DND-41 (cell line): ENCODE measurements around the gene PIK3CD.
"Not testable (repeated sequence)": the region's sequence is repeated elsewhere in the genome, so short reads cannot be mapped to it uniquely, and the experiment has no call there.

Source experiments
- ATAC-seq: fragments of 200-7000 bp; cut with Tn5 transposase; 3 replicates; pipeline ENCODE4 v1.9.1; 2021; ENCODE audit warnings: low read depth; ENCODE audit not compliant: insufficient read depth
- DNase-seq: peaks from one replicate; pipeline ENCODE4 v3.0.0-alpha.2; 2020
- H2AFZ ChIP-seq: 2 replicates; pipeline ENCODE4 v1.6.0; 2012; ENCODE audit warnings: low read depth, low read length
- H3K27ac ChIP-seq: 2 replicates; pipeline ENCODE4 v1.5.1; 2012; ENCODE audit warnings: low read length, inconsistent platforms
- H3K27me3 ChIP-seq: fragments of 200-600 bp; sonication (generic); 2 replicates; pipeline ENCODE4 v1.6.0; 2012; ENCODE audit warnings: low read length, mild to moderate bottlenecking, inconsistent platforms; ENCODE audit not compliant: insufficient read depth, poor library complexity
- H3K36me3 ChIP-seq: 2 replicates; pipeline ENCODE4 v1.5.1; 2012; ENCODE audit warnings: low read length, inconsistent platforms; ENCODE audit not compliant: insufficient read depth
- H3K4me1 ChIP-seq: 2 replicates; pipeline ENCODE4 v1.5.1; 2012; ENCODE audit warnings: mild to moderate bottlenecking, low read length; ENCODE audit not compliant: insufficient read depth
- H3K4me2 ChIP-seq: 2 replicates; pipeline ENCODE4 v1.6.0; 2012; ENCODE audit warnings: mild to moderate bottlenecking, moderate library complexity, low read length, inconsistent platforms; ENCODE audit not compliant: insufficient read depth
- H3K4me3 ChIP-seq, 2 experiments: fragments of 200-600 bp in 1 of 2; shearing (Covaris generic) in 1 of 2; 2 replicates each; pipeline ENCODE4 v1.5.1; 2012 to 2016; ENCODE audit warnings: inconsistent platforms in 2 of 2, low read length in 2 of 2, mild to moderate bottlenecking in 2 of 2, low read depth in 1 of 2, moderate library complexity in 1 of 2
- H3K79me2 ChIP-seq: 2 replicates; pipeline ENCODE4 v1.6.0; 2012; ENCODE audit warnings: low read length, inconsistent platforms; ENCODE audit not compliant: insufficient read depth
- H3K9ac ChIP-seq: 2 replicates; pipeline ENCODE4 v1.6.0; 2012; ENCODE audit warnings: low read depth, mild to moderate bottlenecking, inconsistent platforms, low read length, moderate library complexity
- H3K9me3 ChIP-seq: 2 replicates; pipeline ENCODE4 v1.5.1; 2012; ENCODE audit warnings: low read length, moderate library complexity, mild to moderate bottlenecking, inconsistent platforms; ENCODE audit not compliant: insufficient read depth, severe bottlenecking
- H4K20me1 ChIP-seq: 2 replicates; pipeline ENCODE4 v1.6.0; 2012; ENCODE audit warnings: low read length; ENCODE audit not compliant: insufficient read depth
- CTCF ChIP-seq: IDR thresholded peaks from 2 replicates; pipeline ENCODE4 v1.5.1; 2012; ENCODE audit warnings: borderline replicate concordance, low read length, moderate library complexity, mild to moderate bottlenecking; ENCODE audit not compliant: poor library complexity, severe bottlenecking; ENCODE audit errors: extremely low read depth
- EZH2 ChIP-seq: IDR thresholded peaks from 3 replicates; pipeline ENCODE4 v1.6.1; 2012; ENCODE audit warnings: borderline replicate concordance, low read depth, mild to moderate bottlenecking, moderate library complexity, low read length, inconsistent platforms; ENCODE audit not compliant: severe bottlenecking

Gene PIK3CD

GRCh38 chr1:9671377-9672140, 20.0 kb downstream of the PIK3CD start:
- H3K36me3 ChIP-seq: peaks cover 80% of the 10 kb centered on the region
- peaks cover 73% of the 10 kb centered on the region for H4K20me1 ChIP-seq
- peak; percentile 31; the same call in 1 of the 3 replicates for ATAC-seq
- no peak overlapping the region for H3K4me3 ChIP-seq
- no peaks in the 10 kb centered on the region for H3K9me3 ChIP-seq
- H3K79me2 ChIP-seq: peaks cover 99% of the 10 kb centered on the region
- no peak overlapping the region for H2AFZ ChIP-seq
- no peak for DNase-seq
- no peak overlapping the region for H3K9ac ChIP-seq
- no peaks in the 10 kb centered on the region for H3K27me3 ChIP-seq
- no peak for TF ChIP-seq CTCF
- no peak for TF ChIP-seq EZH2
- H3K27ac ChIP-seq: no peak overlapping the region
- H3K4me2 ChIP-seq: no peak overlapping the region
- no peaks in the 10 kb centered on the region for H3K4me1 ChIP-seq

GRCh38 chr1:9672444-9672843, 20.9 kb downstream of the PIK3CD start:
- Histone ChIP-seq H3K9me3 (no peaks in the 10 kb centered on the region), H4K20me1 (peaks cover 78% of the 10 kb centered on the region), H3K4me3 (no peak overlapping the region), H3K9ac (no peak overlapping the region), H3K4me2 (no peak overlapping the region), H2AFZ (no peak overlapping the region), H3K27ac (no peak overlapping the region), H3K36me3 (peaks cover 80% of the 10 kb centered on the region), H3K27me3 (no peaks in the 10 kb centered on the region), H3K79me2 (peaks cover 99% of the 10 kb centered on the region), H3K4me1 (no peaks in the 10 kb centered on the region)
- TF ChIP-seq EZH2 (no peak), CTCF (no peak)
- DNase-seq (no peak), ATAC-seq (no peak)

- H3K27me3 ChIP-seq: no peaks in the 10 kb centered on the region
- peaks cover 69% of the 10 kb centered on the region for H3K36me3 ChIP-seq
- H4K20me1 ChIP-seq: peaks cover 81% of the 10 kb centered on the region
- DNase-seq: no peak
- no peaks in the 10 kb centered on the region for H3K4me1 ChIP-seq
- no peak overlapping the region for H3K4me2 ChIP-seq
- no peak overlapping the region for H3K27ac ChIP-seq
- H3K4me3 ChIP-seq: no peak overlapping the region
- H3K79me2 ChIP-seq: peaks cover 97% of the 10 kb centered on the region
- H3K9ac ChIP-seq: no peak overlapping the region
- ATAC-seq: no peak
- H3K9me3 ChIP-seq: no peaks in the 10 kb centered on the region
- TF ChIP-seq CTCF (no peak), EZH2 (no peak)
- no peak overlapping the region for H2AFZ ChIP-seq
Measured at GRCh38 chr1:9675393-9675792, 23.9 kb downstream of the PIK3CD start.

- Histone ChIP-seq H3K27ac (peak overlapping the region; percentile 55; the same call in 1 of the 2 replicates), H4K20me1 (peaks cover 84% of the 10 kb centered on the region), H3K36me3 (peaks cover 69% of the 10 kb centered on the region), H3K79me2 (peaks cover 97% of the 10 kb centered on the region)
- ATAC-seq, H2AFZ ChIP-seq, H3K4me3 ChIP-seq, H3K27me3 ChIP-seq, H3K9ac ChIP-seq, H3K4me2 ChIP-seq, H3K4me1 ChIP-seq, DNase-seq, H3K9me3 ChIP-seq: not testable (repeated sequence)
Measured at GRCh38 chr1:9676128-9676527, 24.6 kb downstream of the PIK3CD start.
